Osteoblast (primary cell): ENCODE data around the gene PTPRCAP. TPM values are rescaled to one million over a fixed set of nuclear protein-coding genes. Genes with fewer than 3 reads are reported as not detected.

Experiments
- DNase-seq: peaks from one replicate; pipeline ENCODE4 v3.0.0; 2011; ENCODE audit warnings: low spot score, mixed read lengths; ENCODE audit not compliant: insufficient read length; ENCODE audit errors: missing footprints
- H2AFZ ChIP-seq: 2 replicates; pipeline ENCODE4 v1.6.0; 2011; ENCODE audit warnings: mild to moderate bottlenecking, low read length
- H3K27ac ChIP-seq: 2 replicates; pipeline ENCODE4 v1.5.1; 2011; ENCODE audit warnings: mild to moderate bottlenecking, low read depth, low read length, moderate library complexity
- H3K27me3 ChIP-seq: 2 replicates; pipeline ENCODE4 v1.6.0; 2012; ENCODE audit warnings: mild to moderate bottlenecking, control low read depth, inconsistent platforms, low read length, moderate library complexity; ENCODE audit not compliant: insufficient read depth
- H3K36me3 ChIP-seq: 2 replicates; pipeline ENCODE4 v1.5.1; 2011; ENCODE audit warnings: mild to moderate bottlenecking, low read length, control low read depth, moderate library complexity; ENCODE audit not compliant: insufficient read depth
- H3K4me1 ChIP-seq: 2 replicates; pipeline ENCODE4 v1.5.1; 2011; ENCODE audit warnings: mild to moderate bottlenecking, low read length, control low read depth, moderate library complexity; ENCODE audit not compliant: insufficient read depth
- H3K4me2 ChIP-seq: 2 replicates; pipeline ENCODE4 v1.6.0; 2011; ENCODE audit warnings: mild to moderate bottlenecking, low read length; ENCODE audit not compliant: insufficient read depth
- H3K4me3 ChIP-seq: fragments of 200-600 bp; sonication (generic); 3 replicates; pipeline ENCODE4 v1.5.1; 2012; ENCODE audit warnings: mild to moderate bottlenecking, low read length, inconsistent platforms; ENCODE audit not compliant: insufficient read depth
- H3K79me2 ChIP-seq: 2 replicates; pipeline ENCODE4 v1.6.0; 2012; ENCODE audit warnings: mild to moderate bottlenecking, low read length, control low read depth, inconsistent platforms; ENCODE audit not compliant: insufficient read depth
- H3K9me3 ChIP-seq: 2 replicates; pipeline ENCODE4 v1.5.1; 2011; ENCODE audit warnings: low read depth, low read length, control low read depth
- H4K20me1 ChIP-seq: 2 replicates; pipeline ENCODE4 v1.6.0; 2012; ENCODE audit warnings: mild to moderate bottlenecking, low read length, control low read depth; ENCODE audit not compliant: insufficient read depth
- total RNA-seq: library from RNA; depleted of rRNA; stranded (reverse); fragments of >200 nt; gene quantifications from 2 replicates; pipeline ENCODE4 v1.2.3, GENCODE V29; 2012
- TF ChIP-seq, protein P1 (sequence below): IDR thresholded peaks from 2 replicates; pipeline ENCODE4 v1.5.1; 2011; ENCODE audit warnings: mild to moderate bottlenecking, low read depth, low read length, moderate library complexity; ENCODE audit errors: extremely low read depth

PTPRCAP gene
- total RNA-seq, 1 donor, result 0.36 TPM

DNA sequence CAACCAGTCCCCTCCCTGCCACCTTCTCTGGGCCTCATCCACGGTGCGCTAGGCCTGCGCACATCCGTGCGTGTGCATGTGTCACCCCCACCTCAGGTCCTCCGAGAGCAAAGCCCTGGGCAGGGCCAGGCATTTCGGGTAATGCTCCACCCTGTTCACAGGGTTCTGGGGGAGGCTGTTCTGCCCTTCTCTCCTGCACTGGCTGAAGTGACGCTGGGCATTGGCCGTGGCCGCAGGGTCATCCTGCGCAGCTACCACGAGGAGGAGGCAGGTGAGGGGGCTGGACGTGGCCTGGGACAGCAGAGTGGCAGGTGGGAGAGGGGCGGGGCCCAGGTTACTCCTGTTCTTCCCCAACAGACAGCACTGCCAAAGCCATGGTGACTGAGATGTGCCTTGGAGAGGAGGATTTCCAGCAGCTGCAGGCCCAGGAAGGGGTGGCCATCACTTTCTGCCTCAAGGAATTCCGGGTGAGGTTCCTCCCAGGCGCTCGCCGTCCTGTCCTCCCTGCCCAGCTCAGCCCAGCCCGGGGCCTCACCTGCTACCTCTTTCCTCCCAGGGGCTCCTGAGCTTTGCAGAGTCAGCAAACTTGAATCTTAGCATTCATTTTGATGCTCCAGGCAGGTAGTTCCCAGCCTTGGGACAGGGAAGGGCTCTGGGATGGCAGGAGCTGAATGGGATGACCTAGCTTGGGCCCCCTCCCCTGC, 41.8 kb downstream of the PTPRCAP start:
- Histone ChIP-seq H2AFZ (no peak overlapping the region), H3K4me2 (no peak overlapping the region), H3K79me2 (peaks cover 46% of the 10 kb centered on the region), H3K4me1 (peaks cover 19% of the 10 kb centered on the region), H3K4me3 (no peak overlapping the region), H3K9me3 (no peaks in the 10 kb centered on the region), H3K27me3 (no peaks in the 10 kb centered on the region), H4K20me1 (peaks cover 22% of the 10 kb centered on the region), H3K27ac (no peak overlapping the region), H3K36me3 (peaks cover 38% of the 10 kb centered on the region)
- TF ChIP-seq, protein P1, sequence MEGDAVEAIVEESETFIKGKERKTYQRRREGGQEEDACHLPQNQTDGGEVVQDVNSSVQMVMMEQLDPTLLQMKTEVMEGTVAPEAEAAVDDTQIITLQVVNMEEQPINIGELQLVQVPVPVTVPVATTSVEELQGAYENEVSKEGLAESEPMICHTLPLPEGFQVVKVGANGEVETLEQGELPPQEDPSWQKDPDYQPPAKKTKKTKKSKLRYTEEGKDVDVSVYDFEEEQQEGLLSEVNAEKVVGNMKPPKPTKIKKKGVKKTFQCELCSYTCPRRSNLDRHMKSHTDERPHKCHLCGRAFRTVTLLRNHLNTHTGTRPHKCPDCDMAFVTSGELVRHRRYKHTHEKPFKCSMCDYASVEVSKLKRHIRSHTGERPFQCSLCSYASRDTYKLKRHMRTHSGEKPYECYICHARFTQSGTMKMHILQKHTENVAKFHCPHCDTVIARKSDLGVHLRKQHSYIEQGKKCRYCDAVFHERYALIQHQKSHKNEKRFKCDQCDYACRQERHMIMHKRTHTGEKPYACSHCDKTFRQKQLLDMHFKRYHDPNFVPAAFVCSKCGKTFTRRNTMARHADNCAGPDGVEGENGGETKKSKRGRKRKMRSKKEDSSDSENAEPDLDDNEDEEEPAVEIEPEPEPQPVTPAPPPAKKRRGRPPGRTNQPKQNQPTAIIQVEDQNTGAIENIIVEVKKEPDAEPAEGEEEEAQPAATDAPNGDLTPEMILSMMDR, result no peak
- DNase-seq, result peak; percentile 60

DNA sequence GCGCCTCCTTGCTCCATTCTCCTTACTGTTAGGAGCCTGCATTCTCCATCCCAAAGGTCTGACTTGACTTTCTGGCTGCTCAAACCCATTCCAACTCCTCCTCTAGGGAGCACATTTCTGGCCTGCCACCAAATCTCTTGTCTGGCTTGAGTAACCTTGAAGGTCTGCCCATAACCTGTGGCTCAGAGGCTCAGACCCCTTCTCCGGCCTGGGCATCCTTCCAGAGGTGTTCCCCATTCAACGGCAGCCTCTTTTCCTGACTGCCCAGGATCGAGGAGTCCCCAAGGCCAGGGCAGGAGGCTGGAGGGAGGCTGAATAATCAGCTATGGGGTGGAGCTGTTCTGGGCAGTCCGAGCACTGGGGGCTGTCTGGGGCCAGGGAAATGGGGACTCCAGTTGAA, 43.5 kb downstream of the PTPRCAP start:
- no peaks in the 10 kb centered on the region for H3K27me3 ChIP-seq
- H3K9me3 ChIP-seq, result no peaks in the 10 kb centered on the region
- peaks cover 26% of the 10 kb centered on the region for H3K36me3 ChIP-seq

DNA sequence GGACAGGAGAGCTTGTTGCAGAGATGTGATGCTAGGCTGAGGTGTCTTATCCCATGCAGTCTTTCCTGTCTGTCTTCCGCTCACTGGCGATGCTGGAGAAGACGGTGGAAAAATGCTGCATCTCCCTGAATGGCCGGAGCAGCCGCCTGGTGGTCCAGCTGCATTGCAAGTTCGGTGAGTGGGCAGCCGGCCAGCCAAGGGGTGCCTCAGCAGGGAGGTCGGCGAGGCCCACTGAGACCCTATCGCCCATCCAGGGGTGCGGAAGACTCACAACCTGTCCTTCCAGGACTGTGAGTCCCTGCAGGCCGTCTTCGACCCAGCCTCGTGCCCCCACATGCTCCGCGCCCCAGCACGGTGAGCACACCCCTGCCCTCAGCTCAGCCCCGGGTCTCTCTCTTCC, 44.0 kb downstream of the PTPRCAP start:
- no peak overlapping the region for H2AFZ ChIP-seq
- no peak overlapping the region for H3K4me2 ChIP-seq
- H3K4me3 ChIP-seq, result no peak overlapping the region
- DNase-seq, result peak; percentile 21
- peaks cover 20% of the 10 kb centered on the region for H3K36me3 ChIP-seq
- TF ChIP-seq, protein P1, result no peak
- peaks cover 13% of the 10 kb centered on the region for H3K4me1 ChIP-seq
- H3K9me3 ChIP-seq, result no peaks in the 10 kb centered on the region
- H3K79me2 ChIP-seq, result peaks cover 28% of the 10 kb centered on the region
- H3K27ac ChIP-seq, result no peak overlapping the region
- H4K20me1 ChIP-seq, result peaks cover 5% of the 10 kb centered on the region
- H3K27me3 ChIP-seq, result no peaks in the 10 kb centered on the region

More for the DNA sequence above, 43.5 kb downstream of the PTPRCAP start:
- peaks cover 13% of the 10 kb centered on the region for H3K4me1 ChIP-seq
- H3K27ac ChIP-seq, result no peak overlapping the region
- no peak overlapping the region for H2AFZ ChIP-seq
- no peak overlapping the region for H3K4me2 ChIP-seq
- DNase-seq, result peak; percentile 43
- no peak overlapping the region for H3K4me3 ChIP-seq
- TF ChIP-seq, protein P1, result no peak
- peaks cover 31% of the 10 kb centered on the region for H3K79me2 ChIP-seq
- peaks cover 9% of the 10 kb centered on the region for H4K20me1 ChIP-seq

DNA sequence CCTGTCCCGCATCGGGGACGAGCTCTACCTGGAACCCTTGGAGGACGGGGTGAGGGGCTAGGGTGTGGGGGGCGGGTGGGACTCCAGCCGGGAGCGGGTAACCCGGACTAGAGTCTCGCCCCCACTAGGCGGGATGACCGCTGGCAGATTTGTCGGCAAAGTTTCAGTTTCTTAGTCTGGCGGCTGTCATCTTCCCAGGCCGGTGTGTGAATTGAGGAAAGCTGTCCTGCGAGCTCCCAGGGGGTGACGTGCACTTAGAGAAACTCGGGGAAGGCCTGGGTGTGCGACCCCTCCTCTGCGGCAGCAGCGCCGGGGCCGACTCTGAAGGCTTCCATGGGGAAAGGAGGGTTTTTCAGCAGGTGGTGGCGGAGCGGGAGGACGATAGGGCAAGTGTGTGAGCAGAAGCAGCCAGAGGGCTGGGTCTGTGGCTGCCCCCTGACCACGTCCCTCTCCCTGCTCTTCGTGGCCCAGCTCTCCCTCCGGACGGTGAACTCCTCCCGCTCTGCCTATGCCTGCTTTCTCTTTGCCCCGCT, 45.2 kb downstream of the PTPRCAP start:
- peak overlapping the region; percentile 83 for H3K27ac ChIP-seq
- no peaks in the 10 kb centered on the region for H4K20me1 ChIP-seq
- H3K4me1 ChIP-seq, result peaks cover 13% of the 10 kb centered on the region
- H2AFZ ChIP-seq, result peak overlapping the region; percentile 85
- peak overlapping the region; percentile 87 for H3K4me3 ChIP-seq
- H3K79me2 ChIP-seq, result peaks cover 24% of the 10 kb centered on the region
- H3K27me3 ChIP-seq, result no peaks in the 10 kb centered on the region
- no peaks in the 10 kb centered on the region for H3K9me3 ChIP-seq
- DNase-seq, result peak; percentile 95
- H3K4me2 ChIP-seq, result peak overlapping the region; percentile 99
- peaks cover 8% of the 10 kb centered on the region for H3K36me3 ChIP-seq
- TF ChIP-seq, protein P1, result no peak
